ENCODE data around the gene SPR. TPM values are rescaled to one million over a fixed set of nuclear protein-coding genes. Genes with fewer than 3 reads are reported as not detected.

The SPR gene
- total RNA-seq, 1 donor from 2014 or later: 24.2 TPM

GRCh38 chr2:72936660-72937355 is 49.6 kb downstream of the SPR start:
- H3K36me3 Mint-ChIP-seq (ENCODE audit: insufficient read depth): no peaks in the 10 kb centered on the region
- no peak overlapping the region for H3K4me3 Mint-ChIP-seq (ENCODE audit: low read depth)
- H3K9me3 Mint-ChIP-seq (ENCODE audit: low read depth): no peaks in the 10 kb centered on the region
- peaks cover 9% of the 10 kb centered on the region for H3K4me1 Mint-ChIP-seq (ENCODE audit: low read depth)
- no peak for DNase-seq (ENCODE audit: low spot score, unreplicated experiment)
- TF ChIP-seq CTCF (IDR thresholded peaks at IDR 0.05; ENCODE audit: unreplicated experiment): no peak
- H3K27me3 Mint-ChIP-seq: peaks cover 46% of the 10 kb centered on the region
- H3K27ac Mint-ChIP-seq: no peak overlapping the region

- Mint-ChIP-seq H3K27ac (no peak overlapping the region), H3K36me3 (ENCODE audit: insufficient read depth) (no peaks in the 10 kb centered on the region), H3K27me3 (peaks cover 42% of the 10 kb centered on the region), H3K4me1 (ENCODE audit: low read depth) (peaks cover 9% of the 10 kb centered on the region), H3K9me3 (ENCODE audit: low read depth) (no peaks in the 10 kb centered on the region), H3K4me3 (ENCODE audit: low read depth) (no peak overlapping the region)
- TF ChIP-seq CTCF (IDR thresholded peaks at IDR 0.05; ENCODE audit: unreplicated experiment): no peak
- DNase-seq (ENCODE audit: low spot score, unreplicated experiment): no peak
These were observed 50.1 kb downstream of the SPR start for GRCh38 chr2:72937356-72937669.

GRCh38 chr2:72938455-72938854 is 51.2 kb downstream of the SPR start:
- no peak overlapping the region for H3K4me3 Mint-ChIP-seq (ENCODE audit: low read depth)
- no peak for TF ChIP-seq CTCF (IDR thresholded peaks at IDR 0.05; ENCODE audit: unreplicated experiment)
- H3K4me1 Mint-ChIP-seq (ENCODE audit: low read depth): peaks cover 9% of the 10 kb centered on the region
- H3K9me3 Mint-ChIP-seq (ENCODE audit: low read depth): no peaks in the 10 kb centered on the region
- no peak overlapping the region for H3K27ac Mint-ChIP-seq
- no peaks in the 10 kb centered on the region for H3K36me3 Mint-ChIP-seq (ENCODE audit: insufficient read depth)
- H3K27me3 Mint-ChIP-seq: peaks cover 37% of the 10 kb centered on the region
- DNase-seq (ENCODE audit: low spot score, unreplicated experiment): no peak

- peaks cover 8% of the 10 kb centered on the region for H3K4me1 Mint-ChIP-seq (ENCODE audit: low read depth)
- no peak overlapping the region for H3K27ac Mint-ChIP-seq
- H3K36me3 Mint-ChIP-seq (ENCODE audit: insufficient read depth): no peaks in the 10 kb centered on the region
- H3K4me3 Mint-ChIP-seq (ENCODE audit: low read depth): no peak overlapping the region
- H3K27me3 Mint-ChIP-seq: peaks cover 25% of the 10 kb centered on the region
- TF ChIP-seq CTCF (IDR thresholded peaks at IDR 0.05; ENCODE audit: unreplicated experiment): no peak
- DNase-seq (ENCODE audit: low spot score, unreplicated experiment): no peak
- H3K9me3 Mint-ChIP-seq (ENCODE audit: low read depth): no peaks in the 10 kb centered on the region
These were observed 53.2 kb downstream of the SPR start for GRCh38 chr2:72940361-72940760.

- DNase-seq (ENCODE audit: low spot score, unreplicated experiment): no peak
- H3K9me3 Mint-ChIP-seq (ENCODE audit: low read depth): no peaks in the 10 kb centered on the region
- TF ChIP-seq CTCF (IDR thresholded peaks at IDR 0.05; ENCODE audit: unreplicated experiment): no peak
These were observed 53.6 kb downstream of the SPR start for GRCh38 chr2:72940786-72941185.

More at GRCh38 chr2:72940786-72941185, 53.6 kb downstream of the SPR start:
- Mint-ChIP-seq H3K27ac (no peak overlapping the region), H3K36me3 (ENCODE audit: insufficient read depth) (no peaks in the 10 kb centered on the region), H3K27me3 (peaks cover 21% of the 10 kb centered on the region), H3K4me1 (ENCODE audit: low read depth) (peaks cover 8% of the 10 kb centered on the region), H3K4me3 (ENCODE audit: low read depth) (no peak overlapping the region)

Other genes with a start within 250 kb of the SPR start
- 71.9 and 72.6 TPM in 2 replicates for gene EXOC6B, start 61.4 kb upstream of the SPR start, total RNA-seq
- 0.69 and 0.71 TPM in 2 replicates for gene EMX1, start 30.1 kb downstream of the SPR start, total RNA-seq
- gene SFXN5, start 184.3 kb downstream of the SPR start, total RNA-seq: 33.1 and 36.0 TPM in 2 replicates
- 22.0 and 23.5 TPM in 2 replicates for gene RAB11FIP5, start 225.5 kb downstream of the SPR start, total RNA-seq